B cell (primary cell): ENCODE results near the gene SSH3. TPM values are rescaled to one million over a fixed set of nuclear protein-coding genes. Genes with fewer than 3 reads are reported as not detected.

Experiments used
- ATAC-seq: fragments of 200-7000 bp; cut with Tn5 transposase; one replicate; pipeline ENCODE4 v1.10.0; 2021; ENCODE audit warnings: low read depth, mild to moderate bottlenecking, moderate number of reproducible peaks, moderate library complexity
- CTCF ChIA-PET: fragments of 350-600 bp; sonication (Branson Sonifier 250); formaldehyde crosslinking; loops from one replicate; lab custom pipeline; 2021; ENCODE audit warnings: antibody characterized with exemption, inconsistent platforms; lab: Charles Lee
- POLR2A ChIA-PET: fragments of 350-600 bp; sonication (Branson Sonifier 250); formaldehyde crosslinking; loops from one replicate; lab custom pipeline; 2021; ENCODE audit warnings: antibody characterized with exemption; lab: Charles Lee
- DNase-seq: peaks from one replicate; pipeline ENCODE4 v3.0.0; 2013
- H2AFZ ChIP-seq: 2 replicates; pipeline ENCODE4 v1.6.1; 2012; ENCODE audit warnings: mild to moderate bottlenecking, low read depth, low read length; ENCODE audit not compliant: insufficient read depth, poor library complexity, severe bottlenecking
- H3K27ac ChIP-seq, 2 donors: 1 replicate in 1 of 2; 2 replicates in 1 of 2; pipeline ENCODE4 v1.5.1; 2012 to 2013; ENCODE audit warnings: low read length in 2 of 2, mild to moderate bottlenecking in 2 of 2, moderate library complexity in 1 of 2
- H3K27me3 ChIP-seq, 4 experiments: fragments of 200-600 bp in 1 of 4; sonication (generic) in 1 of 4; replicated peaks in 1 of 4; 1 replicate in 2 of 4; 2 replicates in 2 of 4; pipeline versions ENCODE4 v1.6.1 to v1.7.0; 2013 to 2016; ENCODE audit warnings: low read length in 3 of 4, mild to moderate bottlenecking in 2 of 4, mixed read lengths in 1 of 4, moderate library complexity in 1 of 4; ENCODE audit not compliant: insufficient read depth in 4 of 4, control insufficient read depth in 3 of 4; ENCODE audit errors: control extremely low read depth in 1 of 4
- H3K36me3 ChIP-seq, 2 experiments: replicated peaks in 1 of 2; 1 replicate in 1 of 2; 2 replicates in 1 of 2; pipeline versions ENCODE4 v1.6.1 to v1.7.1; 2013; ENCODE audit warnings: low read length in 1 of 2; ENCODE audit not compliant: insufficient read depth in 2 of 2, control insufficient read depth in 1 of 2; ENCODE audit errors: control extremely low read depth in 1 of 2, extremely low read depth in 1 of 2
- H3K4me1 ChIP-seq, 2 donors: fragments of 200-600 bp in 1 of 2; sonication (generic) in 1 of 2; 1 replicate in 1 of 2; 2 replicates in 1 of 2; pipeline versions ENCODE4 v1.5.1 to v1.6.1; 2013 to 2017; ENCODE audit warnings: low read length in 2 of 2; ENCODE audit not compliant: control insufficient read depth in 2 of 2, insufficient read depth in 2 of 2
- H3K4me2 ChIP-seq: replicated peaks from 2 replicates; pipeline ENCODE3; 2012; ENCODE audit warnings: mild to moderate bottlenecking, low read depth, low read length; ENCODE audit not compliant: poor library complexity, severe bottlenecking
- H3K4me3 ChIP-seq, 5 experiments: fragments of 200-600 bp in 1 of 5; sonication (generic) in 1 of 5; 1 replicate in 3 of 5; 2 replicates in 2 of 5; pipeline versions ENCODE4 v1.5.1 to v1.7.0; 2011 to 2016; ENCODE audit warnings: low read length in 4 of 5, mild to moderate bottlenecking in 4 of 5, low read depth in 2 of 5, control low read depth in 1 of 5, moderate library complexity in 1 of 5; ENCODE audit not compliant: insufficient read depth in 1 of 5; ENCODE audit errors: control extremely low read depth in 1 of 5, extremely low read depth in 1 of 5
- H3K79me2 ChIP-seq: fragments of 200-600 bp; sonication (generic); one replicate; pipeline ENCODE4 v1.6.0; 2016; ENCODE audit warnings: low read length; ENCODE audit not compliant: control insufficient read depth, insufficient read depth
- H3K9ac ChIP-seq: fragments of 200-600 bp; sonication (generic); 2 replicates; pipeline ENCODE4 v1.6.1; 2017; ENCODE audit warnings: mild to moderate bottlenecking, low read length, moderate library complexity
- H3K9me3 ChIP-seq, 3 donors: one replicate each; pipeline versions ENCODE4 v1.6.1 to v1.7.1; 2013; ENCODE audit warnings: low read length in 2 of 3; ENCODE audit not compliant: control insufficient read depth in 2 of 3, insufficient read depth in 1 of 3; ENCODE audit errors: control extremely low read depth in 1 of 3
- H4K20me1 ChIP-seq: 2 replicates; pipeline ENCODE4 v1.6.0; 2012; ENCODE audit warnings: mild to moderate bottlenecking, low read length; ENCODE audit not compliant: insufficient read depth, control insufficient read depth, poor library complexity, severe bottlenecking
- H3K27ac Mint-ChIP-seq: one replicate; pipeline ENCODE4 v1.8.0; 2021; ENCODE audit warnings: mixed read lengths
- H3K27me3 Mint-ChIP-seq: one replicate; pipeline ENCODE4 v1.8.0; 2021; ENCODE audit warnings: mixed read lengths
- H3K4me1 Mint-ChIP-seq: one replicate; pipeline ENCODE4 v1.8.0; 2021; ENCODE audit warnings: mixed read lengths
- H3K4me3 Mint-ChIP-seq: one replicate; pipeline ENCODE4 v1.8.0; 2021; ENCODE audit warnings: mixed read lengths
- H3K9me3 Mint-ChIP-seq: one replicate; pipeline ENCODE4 v1.8.0; 2022; ENCODE audit warnings: mixed read lengths; ENCODE audit not compliant: insufficient read depth
- EZH2 ChIP-seq: IDR thresholded peaks from 2 replicates; pipeline ENCODE4 v1.6.1; 2012; ENCODE audit warnings: borderline replicate concordance, low read depth, mild to moderate bottlenecking, moderate library complexity, low read length; ENCODE audit not compliant: insufficient read depth, poor library complexity, severe bottlenecking
- WGBS: methylation state at CpG from one replicate; pipeline ENCODE4 v1.1.5; 2013; ENCODE audit warnings: missing lambda C conversion rate; ENCODE audit not compliant: insufficient coverage; 5-methylcytosine and 5-hydroxymethylcytosine counted together
- intact Hi-C: fragments of 100-400 bp; cut with micrococcal nuclease; formaldehyde crosslinking; loops from one replicate; pipeline ENCODE4 v1.10.0; 2022
- polyA plus RNA-seq: library from polyadenylated mRNA; depleted of rRNA; stranded (reverse); fragments of >200 nt; gene quantifications from 2 replicates; pipeline ENCODE4 v1.2.3, GENCODE V29; 2012
- total RNA-seq, 2 donors: library from RNA; stranded (reverse); fragments of 120-200 nt in 1 of 2; gene quantifications; 1 replicate in 1 of 2; 2 replicates in 1 of 2; pipeline versions ENCODE4 v1.2.3 to v1.2.4, GENCODE V29; 2013 to 2022
- TF ChIP-seq, protein P1 (sequence below): fragments of 200-600 bp; IDR thresholded peaks from one replicate; pipeline ENCODE4 v1.8.0; 2022; ENCODE audit warnings: antibody characterized with exemption, mild to moderate bottlenecking

SSH3 gene
- total and polyA plus RNA-seq, 2 donors (not counting 1 experiment from before 2014, with no cell fraction given) = 4.0 to 7.2 TPM

DNA sequence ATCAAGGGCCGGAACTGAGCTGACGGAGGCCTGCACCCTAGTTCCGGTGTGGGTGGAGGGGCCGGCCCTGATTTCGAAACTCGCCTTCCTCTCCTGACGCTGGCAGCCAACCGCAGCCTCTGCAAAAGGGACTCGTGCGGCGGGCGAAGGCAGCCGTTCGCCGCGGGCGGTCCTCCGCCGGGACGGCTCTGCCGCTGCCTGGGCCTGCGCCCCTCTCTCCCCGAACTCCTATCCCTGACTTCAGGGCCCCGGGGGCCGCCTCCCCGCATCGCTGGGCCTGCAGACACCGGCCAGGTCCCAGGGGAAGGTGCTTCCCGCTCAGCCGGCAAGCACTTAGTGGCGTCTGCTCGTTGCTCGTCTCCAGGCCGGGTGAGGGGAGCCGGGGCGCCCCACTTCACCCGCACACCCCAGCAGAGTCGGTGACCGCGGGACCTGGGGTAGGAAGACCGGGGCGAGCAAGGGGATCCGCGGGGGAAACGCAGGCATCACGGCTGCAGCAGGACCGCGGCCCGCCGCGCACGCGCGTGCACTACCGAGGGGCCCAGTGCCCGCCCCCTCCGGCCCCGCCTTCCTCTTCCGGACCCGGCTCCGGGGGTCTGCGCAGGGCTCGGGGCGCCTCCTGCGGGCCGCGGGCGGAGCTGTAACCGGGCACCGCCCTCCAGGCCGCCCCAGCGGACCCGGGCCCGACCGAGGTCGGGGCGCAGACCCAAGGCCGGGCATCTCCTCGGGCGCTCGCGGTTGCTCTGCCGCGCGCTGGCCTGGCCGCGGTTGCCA, 14.7 kb upstream of the SSH3 start:
- Histone ChIP-seq H4K20me1 (peaks cover 35% of the 10 kb centered on the region), H3K9me3 (no peaks in the 10 kb centered on the region), H2AFZ (peak overlapping the region; percentile 84), H3K27me3 (no peaks in the 10 kb centered on the region), H3K79me2 (peaks cover 44% of the 10 kb centered on the region), H3K4me2 (peak overlapping the region; percentile 100), H3K27ac (peak overlapping the region; percentile 86 to 92), H3K36me3 (peaks cover 2 to 66% of the 10 kb centered on the region in 2 experiments), H3K4me1 (peaks cover 44 to 55% of the 10 kb centered on the region in 2 donors), H3K4me3 (peak overlapping the region; percentile 31 to 86 (median 79)), H3K9ac (peak overlapping the region; percentile 92)
- Mint-ChIP-seq H3K27me3 (no peaks in the 10 kb centered on the region), H3K9me3 (no peaks in the 10 kb centered on the region), H3K4me3 (peak overlapping the region; percentile 76), H3K4me1 (peaks cover 45% of the 10 kb centered on the region), H3K27ac (peak overlapping the region; percentile 97)
- ChIA-PET CTCF (interaction anchor here (0.6 to 4.3 kb wide), 14 partner anchors 11 to 176 kb away, joined by 3 to 35 read pairs (median 7); partner anchors contain the start of genes GRK2 and POLD4), POLR2A (interaction anchor here (0.5 to 4.0 kb wide), 19 partner anchors 8 to 194 kb away, joined by 3 to 131 read pairs (median 5); partner anchors contain the start of genes AIP, CLCF1, GRK2 and POLD4)
- ATAC-seq = peak; percentile 76
- WGBS = under 1% methylated on average over 87 of the region's 87 CpGs
- peak; percentile 95 for DNase-seq
- TF ChIP-seq, protein P1, sequence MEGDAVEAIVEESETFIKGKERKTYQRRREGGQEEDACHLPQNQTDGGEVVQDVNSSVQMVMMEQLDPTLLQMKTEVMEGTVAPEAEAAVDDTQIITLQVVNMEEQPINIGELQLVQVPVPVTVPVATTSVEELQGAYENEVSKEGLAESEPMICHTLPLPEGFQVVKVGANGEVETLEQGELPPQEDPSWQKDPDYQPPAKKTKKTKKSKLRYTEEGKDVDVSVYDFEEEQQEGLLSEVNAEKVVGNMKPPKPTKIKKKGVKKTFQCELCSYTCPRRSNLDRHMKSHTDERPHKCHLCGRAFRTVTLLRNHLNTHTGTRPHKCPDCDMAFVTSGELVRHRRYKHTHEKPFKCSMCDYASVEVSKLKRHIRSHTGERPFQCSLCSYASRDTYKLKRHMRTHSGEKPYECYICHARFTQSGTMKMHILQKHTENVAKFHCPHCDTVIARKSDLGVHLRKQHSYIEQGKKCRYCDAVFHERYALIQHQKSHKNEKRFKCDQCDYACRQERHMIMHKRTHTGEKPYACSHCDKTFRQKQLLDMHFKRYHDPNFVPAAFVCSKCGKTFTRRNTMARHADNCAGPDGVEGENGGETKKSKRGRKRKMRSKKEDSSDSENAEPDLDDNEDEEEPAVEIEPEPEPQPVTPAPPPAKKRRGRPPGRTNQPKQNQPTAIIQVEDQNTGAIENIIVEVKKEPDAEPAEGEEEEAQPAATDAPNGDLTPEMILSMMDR = peak; percentile 61
- TF ChIP-seq EZH2 = no peak
- intact Hi-C loops = loop anchor here (1.0 to 5.0 kb wide), 6 partner anchors 11 to 216 kb away; partner anchors contain the start of gene PITPNM1
